MM.1S (cell line): Measurements from ENCODE around the gene NANOS3.

Experiments used
- DNase-seq: peaks from one replicate; pipeline ENCODE4 v3.0.0-alpha.2; 2015
- H2AFZ ChIP-seq: fragments of 300-600 bp; sonication (generic); 2 replicates; pipeline ENCODE4 v1.6.0; 2016; ENCODE audit warnings: antibody characterized with exemption, low read length
- H3F3A ChIP-seq: fragments of 300-600 bp; sonication (generic); 2 replicates; pipeline ENCODE4 v1.6.1; 2016; ENCODE audit warnings: mild to moderate bottlenecking, antibody characterized with exemption, low read length, moderate library complexity, mixed read lengths; ENCODE audit not compliant: insufficient read depth
- H3K27ac ChIP-seq: fragments of 300-600 bp; sonication (generic); 2 replicates; pipeline ENCODE4 v1.5.1; 2016; ENCODE audit warnings: mild to moderate bottlenecking, low read length
- H3K27me3 ChIP-seq: fragments of 300-600 bp; sonication (generic); replicated peaks from 2 replicates; pipeline ENCODE4 v1.6.0; 2016; ENCODE audit warnings: low read length; ENCODE audit not compliant: insufficient read depth
- H3K36me3 ChIP-seq: fragments of 300-600 bp; sonication (generic); replicated peaks from 2 replicates; pipeline ENCODE4 v1.6.1; 2016; ENCODE audit warnings: mild to moderate bottlenecking, low read length, mixed read lengths; ENCODE audit not compliant: insufficient read depth
- H3K4me1 ChIP-seq: fragments of 300-600 bp; sonication (generic); 2 replicates; pipeline ENCODE4 v1.6.1; 2016; ENCODE audit warnings: low read length, mixed read lengths
- H3K4me2 ChIP-seq: fragments of 300-600 bp; sonication (generic); 2 replicates; pipeline ENCODE4 v1.6.0; 2016; ENCODE audit warnings: low read depth, low read length
- H3K4me3 ChIP-seq: fragments of 300-600 bp; sonication (generic); 2 replicates; pipeline ENCODE4 v1.5.1; 2016; ENCODE audit warnings: low read length, mixed read lengths
- H3K79me2 ChIP-seq: fragments of 300-600 bp; sonication (generic); 2 replicates; pipeline ENCODE4 v1.6.1; 2016; ENCODE audit warnings: mixed run types, low read length, mixed read lengths
- H3K9ac ChIP-seq: fragments of 300-600 bp; sonication (generic); 2 replicates; pipeline ENCODE4 v1.6.1; 2016; ENCODE audit warnings: low read length, mixed read lengths
- H3K9me2 ChIP-seq: fragments of 300-600 bp; sonication (generic); replicated peaks from 2 replicates; pipeline ENCODE4 v1.6.1; 2016; ENCODE audit warnings: mild to moderate bottlenecking, low read length, mixed read lengths; ENCODE audit not compliant: insufficient read depth
- H3K9me3 ChIP-seq: fragments of 300-600 bp; sonication (generic); replicated peaks from 2 replicates; pipeline ENCODE4 v1.6.1; 2016; ENCODE audit warnings: mild to moderate bottlenecking, low read length, mixed read lengths; ENCODE audit not compliant: insufficient read depth
- H4K20me1 ChIP-seq: fragments of 300-600 bp; sonication (generic); 2 replicates; pipeline ENCODE4 v1.6.1; 2016; ENCODE audit warnings: mild to moderate bottlenecking, low read length, moderate library complexity, mixed read lengths; ENCODE audit not compliant: insufficient read depth
- EZH2 ChIP-seq: fragments of 300-600 bp; sonication (generic); optimal IDR thresholded peaks from 2 replicates; pipeline ENCODE3; 2017; ENCODE audit warnings: low read depth, mild to moderate bottlenecking, antibody characterized with exemption, low read length, mixed read lengths
- EZH2phosphoT487 ChIP-seq: fragments of 300-600 bp; sonication (generic); IDR thresholded peaks from 2 replicates; pipeline ENCODE4 v1.6.1; 2018; ENCODE audit warnings: antibody characterized with exemption, low read length
- TF ChIP-seq, protein P1 (sequence below): fragments of 300-600 bp; sonication (generic); IDR thresholded peaks from 2 replicates; pipeline ENCODE4 v1.5.1; 2016; ENCODE audit warnings: antibody characterized with exemption, low read length, mixed read lengths

The NANOS3 gene

DNA sequence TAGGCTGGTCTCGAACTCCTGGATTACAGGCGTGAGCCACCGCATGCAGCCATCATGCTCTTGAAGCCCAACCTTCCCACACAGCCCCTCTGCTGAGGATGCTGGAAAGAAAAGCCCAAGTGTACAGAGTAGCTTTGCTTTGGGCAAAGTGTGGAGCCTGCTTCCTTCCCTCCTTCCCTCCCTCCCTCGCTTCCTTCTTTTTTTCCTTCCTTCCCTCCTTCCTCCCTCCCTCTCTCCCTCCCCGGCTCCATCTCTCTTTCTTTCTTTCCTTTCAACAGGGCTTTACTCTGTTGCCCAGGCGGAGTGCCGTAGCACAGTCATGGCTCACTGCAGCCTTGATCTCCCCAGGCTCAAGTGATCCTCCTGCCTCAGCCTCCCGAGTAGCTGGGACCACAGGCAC, 31.7 kb downstream of the NANOS3 start:
- TF ChIP-seq, protein P1, sequence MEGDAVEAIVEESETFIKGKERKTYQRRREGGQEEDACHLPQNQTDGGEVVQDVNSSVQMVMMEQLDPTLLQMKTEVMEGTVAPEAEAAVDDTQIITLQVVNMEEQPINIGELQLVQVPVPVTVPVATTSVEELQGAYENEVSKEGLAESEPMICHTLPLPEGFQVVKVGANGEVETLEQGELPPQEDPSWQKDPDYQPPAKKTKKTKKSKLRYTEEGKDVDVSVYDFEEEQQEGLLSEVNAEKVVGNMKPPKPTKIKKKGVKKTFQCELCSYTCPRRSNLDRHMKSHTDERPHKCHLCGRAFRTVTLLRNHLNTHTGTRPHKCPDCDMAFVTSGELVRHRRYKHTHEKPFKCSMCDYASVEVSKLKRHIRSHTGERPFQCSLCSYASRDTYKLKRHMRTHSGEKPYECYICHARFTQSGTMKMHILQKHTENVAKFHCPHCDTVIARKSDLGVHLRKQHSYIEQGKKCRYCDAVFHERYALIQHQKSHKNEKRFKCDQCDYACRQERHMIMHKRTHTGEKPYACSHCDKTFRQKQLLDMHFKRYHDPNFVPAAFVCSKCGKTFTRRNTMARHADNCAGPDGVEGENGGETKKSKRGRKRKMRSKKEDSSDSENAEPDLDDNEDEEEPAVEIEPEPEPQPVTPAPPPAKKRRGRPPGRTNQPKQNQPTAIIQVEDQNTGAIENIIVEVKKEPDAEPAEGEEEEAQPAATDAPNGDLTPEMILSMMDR, result no peak
- Histone ChIP-seq H3F3A (0 out of 2 replicates have a peak, but pooled peaks cover 3% of the 10 kb centered on the region), H3K79me2 (peaks cover 8% of the 10 kb centered on the region; the same call in 1 of the 2 replicates), H3K27me3 (no peaks in the 10 kb centered on the region), H2AFZ (no peak overlapping the region), H3K4me1 (peaks cover 4% of the 10 kb centered on the region; the same call in 1 of the 2 replicates), H3K9me3 (no peaks in the 10 kb centered on the region), H4K20me1 (no peaks in the 10 kb centered on the region), H3K4me3 (no peak overlapping the region), H3K27ac (no peak overlapping the region), H3K4me2 (no peak overlapping the region), H3K9me2 (no peaks in the 10 kb centered on the region), H3K36me3 (no peaks in the 10 kb centered on the region), H3K9ac (no peak overlapping the region)
- DNase-seq, result no peak

- DNase-seq, result no peak
- H2AFZ ChIP-seq, result no peak overlapping the region
- H3K27me3 ChIP-seq, result no peaks in the 10 kb centered on the region
- peaks cover 4% of the 10 kb centered on the region; the same call in 1 of the 2 replicates for H3K4me1 ChIP-seq
- H3K9me3 ChIP-seq, result no peaks in the 10 kb centered on the region
- H3K9ac ChIP-seq, result no peak overlapping the region
- TF ChIP-seq EZH2phosphoT487 (no peak), EZH2 (no peak)
- TF ChIP-seq, protein P1, result no peak
- H3K36me3 ChIP-seq, result no peaks in the 10 kb centered on the region
- H4K20me1 ChIP-seq, result no peaks in the 10 kb centered on the region
- 0 out of 2 replicates have a peak, but pooled peaks cover 3% of the 10 kb centered on the region for H3F3A ChIP-seq
- H3K9me2 ChIP-seq, result no peaks in the 10 kb centered on the region
- H3K4me3 ChIP-seq, result no peak overlapping the region
- no peak overlapping the region for H3K4me2 ChIP-seq
- H3K79me2 ChIP-seq, result peaks cover 8% of the 10 kb centered on the region; the same call in 1 of the 2 replicates
- no peak overlapping the region for H3K27ac ChIP-seq
These were observed 32.5 kb downstream of the NANOS3 start for GRCh38 chr19:13909430-13909829.

DNA sequence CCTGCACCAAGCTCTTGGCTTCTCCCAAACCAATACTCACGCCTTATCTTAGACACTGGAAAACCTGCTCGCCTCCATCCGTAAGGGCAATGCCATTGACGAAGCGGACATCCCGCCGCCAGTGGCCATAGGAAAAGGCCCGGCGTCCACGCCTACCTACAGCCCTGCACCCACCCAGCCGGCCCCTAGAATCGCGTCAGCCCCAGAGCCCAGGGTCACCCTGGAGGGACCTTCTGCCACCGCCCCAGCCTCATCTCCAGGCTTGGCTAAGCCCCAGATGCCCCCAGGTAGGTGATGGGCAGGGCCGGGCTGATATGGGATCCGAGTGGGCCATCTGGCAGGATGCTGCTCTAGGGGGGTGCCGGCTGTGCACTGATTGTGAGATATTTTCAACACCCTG, 36.4 kb downstream of the NANOS3 start:
- H2AFZ ChIP-seq, result no peak overlapping the region
- no peak overlapping the region for H3K9ac ChIP-seq
- H4K20me1 ChIP-seq, result no peaks in the 10 kb centered on the region
- H3K27me3 ChIP-seq, result no peaks in the 10 kb centered on the region
- H3K4me1 ChIP-seq, result no peaks in the 10 kb centered on the region
- H3K79me2 ChIP-seq, result no peaks in the 10 kb centered on the region
- TF ChIP-seq EZH2 (no peak), EZH2phosphoT487 (no peak)
- TF ChIP-seq, protein P1, result no peak
- H3K9me3 ChIP-seq, result no peaks in the 10 kb centered on the region
- H3K36me3 ChIP-seq, result no peaks in the 10 kb centered on the region
- H3K4me3 ChIP-seq, result no peak overlapping the region
- no peak for DNase-seq
- H3K9me2 ChIP-seq, result no peaks in the 10 kb centered on the region
- no peak overlapping the region for H3K27ac ChIP-seq
- H3K4me2 ChIP-seq, result no peak overlapping the region
- H3F3A ChIP-seq, result no peaks in the 10 kb centered on the region
